Measurements from ENCODE around the gene ECT2L. TPM values are rescaled to one million over a fixed set of nuclear protein-coding genes. Genes with fewer than 3 reads are reported as not detected.

The ECT2L gene
- polyA plus RNA-seq, 4 donors, result 0.11 to 0.51 (median 0.29) TPM

DNA sequence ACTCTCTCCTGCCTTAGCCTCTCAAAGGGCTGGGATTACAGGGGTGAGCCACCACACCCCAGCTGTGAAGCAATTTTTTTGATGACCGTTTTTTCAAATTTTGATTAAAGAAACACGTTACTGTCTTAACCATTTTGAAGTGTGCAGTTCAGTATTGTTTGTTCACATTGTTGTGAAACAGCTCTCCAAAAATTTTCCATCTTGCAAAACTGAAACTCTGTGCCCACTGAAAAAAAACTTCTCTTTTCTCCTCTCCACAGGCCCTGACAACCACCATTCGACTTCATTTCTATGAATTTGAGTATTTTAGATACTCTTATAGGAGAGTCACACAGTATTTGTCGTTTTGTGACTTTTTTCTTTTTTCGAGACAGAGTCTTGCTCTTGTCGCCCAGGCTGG lies 53.9 kb downstream of the ECT2L start:
- no peak for DNase-seq (ENCODE audit: low read depth in 4 of 4, low spot score in 2 of 4)

DNA sequence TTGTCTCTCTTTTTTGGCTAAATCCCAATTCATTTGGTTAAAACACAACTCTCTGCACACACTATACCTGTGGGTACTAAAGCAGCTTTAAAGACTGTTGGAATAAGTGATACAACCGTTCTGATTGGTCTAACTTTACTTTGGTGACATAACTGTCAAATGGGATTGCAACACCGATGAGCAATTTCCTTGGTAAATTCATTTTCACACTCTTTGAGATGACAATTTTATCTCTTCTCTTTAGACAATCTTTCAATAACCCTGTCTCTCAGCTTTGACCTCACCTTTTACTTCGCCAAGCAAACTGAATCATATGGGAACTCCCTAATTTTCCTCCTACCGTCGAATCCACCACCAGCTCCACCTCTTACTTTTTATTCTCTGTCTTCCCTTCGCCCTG lies 60.8 kb downstream of the ECT2L start:
- no peak for DNase-seq (ENCODE audit: low read depth in 4 of 4, low spot score in 2 of 4)

DNA sequence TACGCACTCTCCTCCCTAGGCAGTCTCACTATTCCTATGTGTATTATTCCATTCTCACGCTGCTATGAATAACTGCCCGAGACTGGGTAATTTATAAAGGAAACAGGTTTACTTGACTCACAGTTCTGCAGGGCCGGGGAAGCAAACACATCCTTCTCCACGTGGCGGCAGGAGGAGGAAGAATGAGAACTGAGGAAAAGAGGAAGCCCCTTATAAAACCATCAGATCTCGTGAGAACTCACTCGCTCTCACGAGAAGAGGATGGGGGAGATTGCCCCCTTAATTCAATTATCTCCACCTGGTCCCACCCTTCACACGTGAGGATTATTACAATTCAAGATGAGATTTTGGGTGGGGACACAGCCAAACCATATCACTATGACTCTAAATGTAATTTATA lies 61.9 kb downstream of the ECT2L start:
- no peak for DNase-seq (ENCODE audit: low read depth in 4 of 4, low spot score in 2 of 4)

DNA sequence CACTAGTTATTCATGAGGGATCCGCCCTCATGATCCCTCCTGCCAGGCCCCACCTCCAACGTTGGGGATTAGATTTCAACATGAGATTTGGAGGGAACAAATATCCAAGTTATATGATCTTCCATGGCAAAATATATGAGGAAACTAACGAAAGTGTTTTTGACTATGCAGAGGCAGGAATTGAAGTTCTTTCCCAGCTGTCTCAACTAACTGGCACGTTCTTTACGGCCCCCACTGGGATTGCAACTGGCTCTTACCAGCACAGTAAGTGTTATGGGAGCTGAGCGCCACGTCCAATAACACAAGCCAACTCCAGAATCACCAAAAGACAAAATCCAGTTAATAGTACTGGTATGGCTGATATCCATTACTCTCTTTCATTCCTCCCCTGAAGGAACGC lies 66.6 kb downstream of the ECT2L start:
- DNase-seq (ENCODE audit: low read depth in 4 of 4, low spot score in 2 of 4), result no peak

DNA sequence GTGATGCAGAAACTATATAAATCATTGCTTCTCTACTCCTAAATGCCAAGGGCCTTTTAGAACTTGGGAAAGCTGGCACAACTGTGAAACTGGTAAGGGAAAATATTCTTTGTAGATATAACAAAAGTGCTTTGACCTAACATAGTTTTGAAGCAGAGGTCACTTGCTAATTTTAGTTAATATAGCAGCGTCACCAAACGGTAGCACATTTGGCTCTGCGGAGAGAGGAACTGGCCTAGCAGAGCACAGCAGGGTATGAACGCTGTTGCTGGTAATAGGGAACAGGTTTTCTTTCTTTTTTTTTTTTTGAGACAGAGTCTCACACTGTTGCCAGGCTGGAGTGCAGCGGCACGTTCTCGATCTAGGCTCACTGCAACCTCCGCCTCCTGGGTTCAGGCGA lies 67.4 kb downstream of the ECT2L start:
- no peak for DNase-seq (ENCODE audit: low read depth in 4 of 4, low spot score in 2 of 4)

DNA sequence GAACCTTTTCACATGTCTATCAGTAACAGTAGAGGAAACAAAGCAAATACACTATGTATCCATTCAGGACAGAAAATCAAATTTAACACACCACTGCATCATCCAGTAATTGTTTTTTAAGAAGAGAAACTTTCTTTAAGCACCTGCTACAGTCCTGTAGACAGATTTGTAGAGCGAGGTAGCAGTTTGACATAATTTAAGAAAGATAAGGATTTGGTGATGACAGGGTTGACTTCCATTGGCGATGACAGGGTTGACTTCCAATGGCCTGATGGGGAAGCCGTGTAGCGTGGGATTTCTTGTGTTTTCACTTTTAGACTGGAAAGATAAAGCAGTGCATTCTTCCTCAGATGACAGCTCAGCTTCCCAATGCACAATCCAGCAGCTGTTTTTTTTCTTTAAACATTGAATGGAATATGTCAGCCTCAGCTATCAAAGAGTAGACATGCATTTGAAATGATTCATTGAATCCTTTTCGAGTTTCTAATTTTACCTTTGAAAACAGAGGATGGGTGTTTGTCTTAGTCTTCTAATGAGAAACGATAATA lies 68.5 kb downstream of the ECT2L start:
- no peak for DNase-seq (ENCODE audit: low read depth in 4 of 4, low spot score in 2 of 4)

DNA sequence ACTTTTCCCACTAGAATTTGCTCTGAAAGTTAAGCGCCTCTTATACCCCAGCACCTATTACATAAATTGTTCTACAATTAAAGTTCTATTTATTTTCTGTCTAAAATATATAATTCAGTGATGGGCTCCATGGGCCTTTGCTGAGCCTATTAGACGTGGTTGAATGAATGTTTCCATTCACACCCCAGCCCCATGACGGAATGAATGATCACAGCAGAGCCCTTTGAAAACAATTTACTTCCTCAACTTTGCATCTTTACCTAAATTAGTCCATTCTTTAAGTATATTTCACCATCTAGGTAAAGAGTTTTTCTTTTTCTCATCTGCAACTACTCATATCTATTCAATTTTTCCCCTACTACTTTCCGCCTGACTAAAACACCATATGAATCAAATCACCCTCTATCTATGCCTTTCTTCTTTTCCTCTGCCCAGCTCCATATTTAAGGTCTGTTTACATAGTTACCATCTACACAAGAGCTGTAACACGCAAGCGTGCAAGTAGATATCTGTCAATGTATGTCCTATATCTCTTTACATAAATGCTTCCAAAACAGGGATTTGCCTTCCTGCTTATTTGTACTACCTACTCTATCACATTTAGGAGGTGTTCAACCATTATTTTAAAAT lies 69.7 kb downstream of the ECT2L start:
- DNase-seq (ENCODE audit: low read depth in 4 of 4, low spot score in 2 of 4), result no peak

DNA sequence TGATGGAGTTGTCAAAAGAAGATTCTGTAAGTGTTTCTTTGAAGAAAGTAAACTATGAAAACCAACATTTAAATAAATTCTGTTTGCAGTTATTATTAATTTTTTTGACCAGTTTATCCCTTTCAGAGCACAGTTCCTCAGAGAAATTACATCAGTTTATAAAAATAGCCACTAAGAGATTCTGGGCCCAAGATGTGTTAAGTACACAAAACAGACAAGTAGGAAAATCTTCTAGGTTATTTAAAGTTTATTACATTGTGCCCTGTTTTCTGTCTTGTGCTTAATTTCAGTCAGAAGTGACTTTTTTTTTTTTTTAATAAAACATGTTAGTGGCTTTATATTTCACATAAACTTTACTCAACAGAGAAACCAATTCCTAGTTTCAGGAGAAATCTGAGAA lies 72.3 kb downstream of the ECT2L start:
- no peak for DNase-seq (ENCODE audit: low read depth in 4 of 4, low spot score in 2 of 4)

DNA sequence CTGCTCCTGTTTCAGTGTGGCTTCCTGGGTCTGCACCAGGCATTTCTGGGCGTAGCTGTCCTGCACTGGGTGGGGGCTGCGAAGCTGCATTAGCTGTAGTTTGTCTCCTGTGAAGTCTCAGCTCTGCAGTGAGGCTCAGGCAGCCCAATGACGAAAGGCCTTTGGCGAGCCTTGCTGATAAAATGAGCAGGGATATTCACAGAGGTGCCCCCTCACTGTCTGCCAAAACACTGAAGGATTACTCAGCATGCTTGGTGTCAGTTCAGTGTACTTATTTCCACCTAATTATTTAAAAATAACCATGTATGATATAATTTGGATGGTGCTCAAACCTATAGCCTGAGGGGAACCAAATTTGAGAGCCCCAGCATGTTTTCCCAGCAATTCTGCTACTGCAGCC lies 73.5 kb downstream of the ECT2L start:
- DNase-seq (ENCODE audit: low read depth in 4 of 4, low spot score in 2 of 4), result no peak

DNA sequence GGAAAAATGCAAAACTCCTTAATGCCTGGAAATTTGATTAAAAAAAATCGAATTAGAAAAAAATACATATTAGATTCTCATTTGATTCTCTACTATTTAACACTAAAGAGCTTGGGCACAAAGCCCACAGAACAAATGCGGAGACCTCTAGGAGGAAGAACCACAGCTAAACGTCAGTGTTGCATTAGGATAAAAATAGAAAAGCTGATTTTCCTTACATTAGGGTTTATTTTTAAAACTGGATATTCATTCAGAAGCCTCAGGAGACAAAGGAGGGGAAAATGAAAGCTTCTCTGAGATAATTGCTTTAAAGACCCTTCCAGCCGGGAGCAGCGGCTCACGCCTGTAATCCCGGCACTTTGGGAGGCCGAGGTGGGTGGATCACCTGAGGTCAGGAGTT lies 77.3 kb downstream of the ECT2L start:
- no peak for DNase-seq (ENCODE audit: low read depth in 4 of 4, low spot score in 2 of 4)

DNA sequence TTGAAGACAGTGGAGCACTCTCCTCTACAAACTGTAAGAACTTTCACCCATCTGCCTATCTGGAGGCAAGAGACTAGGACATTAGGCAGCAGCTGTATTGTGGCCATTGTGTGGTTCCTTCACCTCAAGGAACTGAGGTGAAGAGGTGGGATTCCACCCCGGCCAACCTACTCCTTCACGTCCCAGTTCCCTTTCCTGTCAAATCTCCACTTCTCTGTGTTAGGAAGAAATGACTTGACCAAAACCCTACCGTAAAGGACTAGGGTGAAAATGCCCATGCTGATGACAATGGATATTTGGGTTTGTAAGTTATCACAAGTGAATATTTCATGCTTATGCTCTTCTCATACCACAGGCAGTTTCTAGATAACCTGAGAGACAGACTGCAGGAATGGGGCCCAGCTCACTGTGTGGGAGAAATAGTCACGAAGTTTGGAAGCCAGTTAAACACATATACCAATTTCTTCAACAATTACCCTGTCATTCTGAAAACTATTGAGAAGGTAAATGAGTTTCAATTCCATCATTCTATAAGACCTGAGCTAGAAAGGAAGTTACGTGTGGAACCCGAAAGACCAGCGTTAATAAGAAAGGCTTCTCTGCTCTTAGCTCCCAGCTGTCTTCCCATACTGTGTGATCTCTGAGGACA lies 86.6 kb downstream of the ECT2L start:
- no peak for DNase-seq (ENCODE audit: low read depth in 4 of 4, low spot score in 2 of 4)

DNA sequence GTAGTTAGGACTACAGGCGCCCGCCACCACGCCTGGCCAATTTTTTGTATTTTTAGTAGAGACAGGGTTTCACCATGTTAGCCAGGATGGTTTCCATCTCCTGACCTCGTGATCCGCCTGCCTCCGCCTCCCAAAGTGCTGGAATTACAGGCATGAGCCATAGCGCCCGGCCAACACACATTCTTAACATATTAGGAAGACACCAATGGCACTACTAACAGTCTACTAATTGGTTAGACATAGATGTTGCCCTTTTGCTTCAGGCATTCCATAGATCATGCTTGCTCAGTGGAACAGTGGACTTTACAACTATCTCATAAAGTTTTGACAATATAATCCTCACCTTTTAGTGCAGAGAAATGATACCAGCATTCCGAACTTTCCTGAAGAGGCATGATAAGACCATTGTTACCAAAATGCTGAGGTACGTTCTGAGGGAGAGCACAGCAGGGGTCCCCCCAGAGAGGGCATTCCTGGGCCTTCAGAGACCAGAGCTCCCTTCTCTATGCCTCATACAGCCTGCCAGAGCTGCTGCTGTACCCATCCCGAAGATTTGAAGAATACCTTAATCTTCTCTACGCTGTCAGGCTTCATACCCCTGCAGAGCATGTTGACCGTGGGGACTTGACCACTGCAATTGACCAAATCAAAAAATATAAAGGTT lies 89.4 kb downstream of the ECT2L start:
- DNase-seq (ENCODE audit: low read depth in 4 of 4, low spot score in 2 of 4), result no peak

DNA sequence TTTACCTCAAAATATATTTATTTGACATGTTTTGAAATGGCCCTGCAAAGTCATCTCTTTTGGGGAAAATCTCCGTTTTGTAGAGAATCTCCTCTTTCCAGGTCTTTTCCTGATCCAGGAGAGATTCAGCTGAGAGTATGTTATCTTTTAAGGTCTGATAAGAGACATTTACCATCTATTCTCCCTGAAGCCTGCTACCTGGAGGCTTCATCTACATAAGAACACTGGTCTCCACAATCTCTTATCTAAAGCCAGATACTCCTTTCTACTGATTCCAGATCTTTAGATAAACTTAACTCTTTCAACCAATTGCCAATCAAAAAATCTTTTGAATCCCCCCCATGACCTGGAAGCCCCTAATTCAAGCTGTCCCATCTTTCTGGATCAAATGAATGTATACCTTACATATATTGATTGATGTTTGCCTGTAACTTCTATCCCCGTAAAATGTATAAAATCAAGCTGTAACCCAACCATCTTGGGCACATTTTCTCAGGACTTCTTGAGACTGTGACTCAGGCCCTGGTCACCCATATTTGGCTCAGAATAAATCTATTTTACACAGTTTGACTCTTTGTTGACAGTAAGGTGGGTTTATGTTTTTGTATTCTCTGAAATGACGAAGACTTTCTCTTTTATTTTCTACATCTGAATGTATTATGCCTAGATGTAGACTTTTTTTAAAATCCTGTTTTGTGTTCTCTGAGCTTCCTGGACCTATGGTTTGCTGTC lies 95.5 kb downstream of the ECT2L start:
- DNase-seq (ENCODE audit: low read depth in 4 of 4, low spot score in 2 of 4), result no peak

DNA sequence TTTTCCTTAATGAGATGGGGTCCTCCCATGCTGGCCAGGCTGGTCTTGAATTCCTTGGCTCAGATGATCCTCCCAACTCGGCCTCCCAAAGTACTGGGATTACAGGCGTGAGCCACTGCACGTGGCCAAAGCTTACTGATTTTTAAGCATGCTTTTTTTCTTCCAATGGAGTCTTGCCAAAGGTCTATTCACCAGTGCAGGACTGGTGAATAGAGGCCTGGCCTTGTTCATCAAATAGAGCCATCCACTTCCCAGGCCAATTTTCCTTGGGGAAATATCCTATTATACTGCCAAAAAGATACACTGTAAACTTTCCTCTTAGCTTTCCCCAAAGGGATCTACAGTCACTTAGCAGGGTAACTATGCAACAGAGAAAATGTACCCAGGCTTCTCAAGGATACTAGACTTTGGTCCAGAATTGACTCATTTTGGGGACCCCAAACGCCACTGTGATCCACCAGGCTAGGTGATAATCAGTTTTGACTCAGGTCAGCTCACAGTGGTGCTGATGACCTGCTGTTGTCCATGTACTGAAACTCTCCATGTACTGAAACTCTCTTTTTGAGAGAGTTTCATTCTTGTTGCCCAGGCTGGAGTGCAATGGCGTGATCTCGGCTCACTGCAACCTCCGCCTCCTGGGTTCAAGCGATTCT lies 100.3 kb downstream of the ECT2L start:
- DNase-seq (ENCODE audit: low read depth in 4 of 4, low spot score in 2 of 4), result no peak

DNA sequence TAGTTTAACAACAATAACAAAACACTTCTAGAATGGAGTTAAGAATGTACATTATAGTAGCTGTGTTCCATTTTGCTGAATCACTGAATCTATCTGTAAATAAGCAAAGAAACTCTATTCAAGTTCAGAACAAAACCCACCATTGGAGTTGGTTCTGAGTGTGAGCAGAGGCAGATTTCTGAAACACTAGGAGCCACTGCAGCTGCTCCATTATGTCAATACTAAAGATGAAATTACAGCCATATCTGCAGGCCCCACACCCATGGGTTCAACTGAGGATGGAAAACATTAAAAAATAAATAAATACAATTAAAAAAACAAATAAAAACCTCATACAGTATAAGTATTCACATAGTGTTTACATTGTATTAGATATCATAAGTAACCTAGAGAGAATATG lies 101.1 kb downstream of the ECT2L start:
- no peak for DNase-seq (ENCODE audit: low read depth in 4 of 4, low spot score in 2 of 4)

DNA sequence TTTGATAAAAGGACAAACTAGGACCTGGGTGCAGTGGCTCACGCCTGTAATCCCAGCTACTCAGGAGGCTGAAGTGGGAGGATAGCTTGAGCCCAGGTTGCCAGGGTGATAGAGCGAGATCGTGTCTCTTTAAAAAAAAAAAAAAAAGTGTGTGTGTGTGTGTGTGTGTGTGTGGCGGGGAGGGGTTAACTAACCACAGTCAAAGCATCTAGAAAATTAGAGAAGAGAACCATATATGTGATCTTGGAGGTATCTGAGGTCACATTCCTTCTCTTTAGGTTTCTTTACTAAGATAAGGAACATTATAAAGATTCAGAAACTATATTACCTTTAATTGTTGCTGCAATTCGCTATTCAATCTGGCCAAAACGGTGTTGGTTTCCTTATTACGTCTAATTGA lies 111.3 kb downstream of the ECT2L start:
- DNase-seq (ENCODE audit: low read depth in 4 of 4, low spot score in 2 of 4), result no peak

DNA sequence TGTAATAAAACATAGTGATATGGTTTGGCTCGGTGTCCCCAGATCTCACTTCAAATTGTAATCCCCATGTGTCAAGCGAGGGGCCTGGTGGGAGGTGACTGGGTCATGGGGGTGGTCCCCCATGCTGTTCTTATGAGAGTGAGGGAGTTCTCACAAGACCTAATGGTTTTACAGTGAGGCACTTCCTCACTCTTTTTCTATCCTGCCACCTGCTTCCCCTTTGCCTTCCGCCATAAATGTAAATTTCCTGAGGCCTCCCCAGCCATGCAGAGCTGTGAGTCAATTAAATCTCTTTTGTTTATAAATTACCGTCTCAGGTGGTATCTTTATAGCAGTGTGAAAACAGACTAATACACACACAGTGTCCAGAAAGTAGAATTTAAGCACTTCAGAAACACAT lies 113.6 kb downstream of the ECT2L start:
- DNase-seq (ENCODE audit: low read depth in 4 of 4, low spot score in 2 of 4), result no peak

DNA sequence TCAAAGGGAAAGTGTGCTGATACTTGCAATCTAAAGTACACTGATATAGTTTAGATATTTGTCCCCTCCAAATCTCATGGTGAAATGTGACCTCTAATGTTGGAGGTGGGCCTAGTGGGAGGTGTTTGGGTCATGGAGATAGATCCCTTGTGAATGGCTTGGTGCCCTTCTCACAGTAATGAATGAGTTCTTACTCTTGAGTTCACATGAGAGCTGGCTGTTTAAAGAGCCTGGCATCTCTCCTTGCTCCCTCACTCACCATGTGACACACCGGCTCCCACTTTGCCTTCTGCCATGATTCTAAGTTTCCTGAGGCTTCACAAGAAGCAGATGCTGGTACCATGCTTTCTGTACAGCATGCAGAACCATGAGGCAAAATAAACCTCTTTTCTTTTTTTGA lies 114.1 kb downstream of the ECT2L start:
- DNase-seq (ENCODE audit: low read depth in 4 of 4, low spot score in 2 of 4), result no peak

DNA sequence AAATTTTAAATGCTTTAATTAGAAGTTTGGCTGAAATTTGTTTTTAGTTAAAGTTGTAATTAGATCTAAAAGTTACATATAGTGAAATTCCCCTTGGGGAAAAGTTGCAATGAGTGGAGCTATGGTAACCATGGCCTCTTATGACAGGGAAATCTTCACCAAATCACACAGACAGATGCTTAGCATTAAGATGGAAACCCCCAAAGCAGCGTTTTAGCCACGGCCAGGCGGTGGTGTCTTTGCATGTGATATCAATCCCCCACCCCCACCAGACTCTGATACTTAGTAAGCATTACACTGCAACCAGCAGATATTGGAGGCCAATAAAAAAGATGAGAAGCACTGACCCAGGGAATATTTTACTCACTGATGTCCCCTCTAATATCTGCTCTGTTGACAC lies 116.4 kb downstream of the ECT2L start:
- no peak for DNase-seq (ENCODE audit: low read depth in 4 of 4, low spot score in 2 of 4)

DNA sequence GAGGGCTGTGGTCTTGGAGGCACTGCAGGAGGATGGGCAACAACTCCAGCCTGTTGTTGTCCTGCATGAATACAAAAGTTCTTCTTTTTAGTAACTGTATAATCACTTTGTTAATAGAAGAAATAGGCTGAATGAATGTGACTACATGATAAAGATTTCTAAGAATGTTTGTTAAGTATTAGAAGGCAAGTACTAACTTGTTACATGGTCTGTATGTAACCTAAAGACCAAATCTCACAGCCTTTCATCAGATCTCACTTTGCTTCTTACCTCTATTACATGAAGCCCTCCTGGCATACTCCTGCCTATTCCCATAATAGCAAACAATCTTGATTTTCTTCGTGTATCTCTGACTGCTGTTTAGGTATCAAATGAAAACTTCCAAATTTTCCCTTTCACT lies 118.8 kb downstream of the ECT2L start:
- DNase-seq (ENCODE audit: low read depth in 4 of 4, low spot score in 2 of 4), result no peak

DNA sequence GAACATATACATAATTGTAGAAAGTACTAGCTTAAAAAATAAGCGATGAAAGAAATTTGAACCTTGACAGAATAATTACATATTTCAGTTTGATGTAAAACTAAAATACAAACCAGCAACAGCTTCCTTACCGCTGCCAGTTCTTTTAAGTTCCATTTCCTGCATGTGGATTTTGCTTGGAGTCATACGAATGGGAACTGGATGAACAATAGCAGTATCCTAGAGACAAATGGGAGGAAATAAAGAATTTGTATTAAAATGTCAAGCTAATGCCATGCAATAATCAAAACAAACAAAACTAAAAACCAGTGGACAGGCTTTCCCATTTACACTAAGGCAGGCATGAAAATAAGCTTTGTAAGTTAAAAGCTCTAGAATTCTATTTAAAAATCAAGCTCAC lies 125.0 kb downstream of the ECT2L start:
- no peak for DNase-seq (ENCODE audit: low read depth in 4 of 4, low spot score in 2 of 4)

Measured in left renal cortex interstitium (tissue), 4 donors.